ENCODE measurements around the gene GRAMD4. TPM values are rescaled to one million over a fixed set of nuclear protein-coding genes. Genes with fewer than 3 reads are reported as not detected.
A peak's percentile ranks its signal among the peaks of the same experiment; 100 is the strongest.

GRAMD4 gene
- total RNA-seq, 1 donor from 2014 or later, result 58.1 TPM

GRCh38 chr22:46635756-46636155 lies 15.6 kb downstream of the GRAMD4 start:
- no peaks in the 10 kb centered on the region for H3K27me3 ChIP-seq (ENCODE audit: low read depth)
- peaks cover 8% of the 10 kb centered on the region for H3K36me3 ChIP-seq
- no peaks in the 10 kb centered on the region for H3K9me3 ChIP-seq
- DNase-seq (no peak), ATAC-seq (peak; percentile 23 to 33)
- H3K4me3 ChIP-seq, result no peak overlapping the region
- intact Hi-C loops (cut with DNase I), result no loop called here
- peaks cover 12% of the 10 kb centered on the region for H3K4me1 ChIP-seq
- no peak overlapping the region for H3K27ac ChIP-seq
- no peak for TF ChIP-seq CTCF (IDR thresholded peaks at IDR 0.05)

- no peak overlapping the region for H3K4me3 ChIP-seq
- ATAC-seq (no peak), DNase-seq (no peak)
- H3K27ac ChIP-seq, result no peak overlapping the region
- no peaks in the 10 kb centered on the region for H3K9me3 ChIP-seq
- H3K4me1 ChIP-seq, result peaks cover 15% of the 10 kb centered on the region
- no peaks in the 10 kb centered on the region for H3K27me3 ChIP-seq (ENCODE audit: low read depth)
- no peak for TF ChIP-seq CTCF (IDR thresholded peaks at IDR 0.05)
- intact Hi-C loops (cut with DNase I), result no loop called here
- H3K36me3 ChIP-seq, result peaks cover 8% of the 10 kb centered on the region
Observed at GRCh38 chr22:46636221-46637002, 16.2 kb downstream of the GRAMD4 start.

GRCh38 chr22:46637711-46638600 lies 17.8 kb downstream of the GRAMD4 start:
- TF ChIP-seq CTCF (IDR thresholded peaks at IDR 0.05), result no peak
- Histone ChIP-seq H3K36me3 (peaks cover 8% of the 10 kb centered on the region), H3K4me3 (no peak overlapping the region), H3K4me1 (peaks cover 18% of the 10 kb centered on the region), H3K27ac (no peak overlapping the region), H3K9me3 (no peaks in the 10 kb centered on the region), H3K27me3 (ENCODE audit: low read depth) (no peaks in the 10 kb centered on the region)
- DNase-seq (no peak), ATAC-seq (no peak)
- intact Hi-C loops (cut with DNase I), result no loop called here

- ATAC-seq (peak; percentile 43 to 75), DNase-seq (peak; percentile 76)
- no peak overlapping the region for H3K27ac ChIP-seq
- H3K4me1 ChIP-seq, result peaks cover 15% of the 10 kb centered on the region
- intact Hi-C loops (cut with DNase I), result no loop called here
- TF ChIP-seq CTCF (IDR thresholded peaks at IDR 0.05), result no peak
- H3K27me3 ChIP-seq (ENCODE audit: low read depth), result no peaks in the 10 kb centered on the region
- H3K9me3 ChIP-seq, result no peaks in the 10 kb centered on the region
- no peak overlapping the region for H3K4me3 ChIP-seq
- peaks cover 8% of the 10 kb centered on the region for H3K36me3 ChIP-seq
Observed at GRCh38 chr22:46638601-46639431, 18.6 kb downstream of the GRAMD4 start.

- TF ChIP-seq CTCF (IDR thresholded peaks at IDR 0.05), result no peak
- no peak overlapping the region for H3K27ac ChIP-seq
- DNase-seq, result no peak
- no peaks in the 10 kb centered on the region for H3K27me3 ChIP-seq (ENCODE audit: low read depth)
- H3K9me3 ChIP-seq, result no peaks in the 10 kb centered on the region
- H3K4me3 ChIP-seq, result no peak overlapping the region
- ATAC-seq, result no peak
- peaks cover 6% of the 10 kb centered on the region for H3K4me1 ChIP-seq
- intact Hi-C loops (cut with DNase I), result no loop called here
- H3K36me3 ChIP-seq, result peaks cover 8% of the 10 kb centered on the region
Observed at GRCh38 chr22:46639843-46640242, 19.7 kb downstream of the GRAMD4 start.
